Measurements from ENCODE around the gene CCDC28B.

- TF ChIP-seq POLR2AphosphoS5 (IDR thresholded peaks at IDR 0.05; ENCODE audit: low read depth, low read length) (no peak), TAF1 (IDR thresholded peaks at IDR 0.05; ENCODE audit: borderline replicate concordance, insufficient read depth, low read length) (no peak)
- TF ChIP-seq, protein P1, sequence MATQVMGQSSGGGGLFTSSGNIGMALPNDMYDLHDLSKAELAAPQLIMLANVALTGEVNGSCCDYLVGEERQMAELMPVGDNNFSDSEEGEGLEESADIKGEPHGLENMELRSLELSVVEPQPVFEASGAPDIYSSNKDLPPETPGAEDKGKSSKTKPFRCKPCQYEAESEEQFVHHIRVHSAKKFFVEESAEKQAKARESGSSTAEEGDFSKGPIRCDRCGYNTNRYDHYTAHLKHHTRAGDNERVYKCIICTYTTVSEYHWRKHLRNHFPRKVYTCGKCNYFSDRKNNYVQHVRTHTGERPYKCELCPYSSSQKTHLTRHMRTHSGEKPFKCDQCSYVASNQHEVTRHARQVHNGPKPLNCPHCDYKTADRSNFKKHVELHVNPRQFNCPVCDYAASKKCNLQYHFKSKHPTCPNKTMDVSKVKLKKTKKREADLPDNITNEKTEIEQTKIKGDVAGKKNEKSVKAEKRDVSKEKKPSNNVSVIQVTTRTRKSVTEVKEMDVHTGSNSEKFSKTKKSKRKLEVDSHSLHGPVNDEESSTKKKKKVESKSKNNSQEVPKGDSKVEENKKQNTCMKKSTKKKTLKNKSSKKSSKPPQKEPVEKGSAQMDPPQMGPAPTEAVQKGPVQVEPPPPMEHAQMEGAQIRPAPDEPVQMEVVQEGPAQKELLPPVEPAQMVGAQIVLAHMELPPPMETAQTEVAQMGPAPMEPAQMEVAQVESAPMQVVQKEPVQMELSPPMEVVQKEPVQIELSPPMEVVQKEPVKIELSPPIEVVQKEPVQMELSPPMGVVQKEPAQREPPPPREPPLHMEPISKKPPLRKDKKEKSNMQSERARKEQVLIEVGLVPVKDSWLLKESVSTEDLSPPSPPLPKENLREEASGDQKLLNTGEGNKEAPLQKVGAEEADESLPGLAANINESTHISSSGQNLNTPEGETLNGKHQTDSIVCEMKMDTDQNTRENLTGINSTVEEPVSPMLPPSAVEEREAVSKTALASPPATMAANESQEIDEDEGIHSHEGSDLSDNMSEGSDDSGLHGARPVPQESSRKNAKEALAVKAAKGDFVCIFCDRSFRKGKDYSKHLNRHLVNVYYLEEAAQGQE (IDR thresholded peaks at IDR 0.05; ENCODE audit: insufficient read depth in 1 of 2, low read depth in 2 of 2, low read length in 2 of 2) = no peak
These were observed 21.2 kb downstream of the CCDC28B start for GRCh38 chr1:32221581-32221979.

Measured in PFSK-1 (cell line).